Stimulated activated CD8-positive, alpha-beta memory T cell treated with anti-CD3 and anti-CD28 coated beads, Interleukin-4, amount 100 ng/mL, for 24 hours (primary cell): ENCODE measurements around the gene IFNAR2.
"Not testable (repeated sequence)": the region's sequence is repeated elsewhere in the genome, so short reads cannot be mapped to it uniquely, and the experiment has no call there.

ENCODE experiments used
- DNase-seq: peaks from one replicate; pipeline ENCODE4 v3.0.0-alpha.2; 2020; ENCODE audit warnings: low read depth

The IFNAR2 gene

GRCh38 chr21:33217138-33217520 lies 12.6 kb upstream of the IFNAR2 start:
- no peak for DNase-seq

- DNase-seq = no peak
Measured at GRCh38 chr21:33219300-33219699, 10.4 kb upstream of the IFNAR2 start.

GRCh38 chr21:33219954-33220353 lies 9.8 kb upstream of the IFNAR2 start:
- DNase-seq = no peak

- DNase-seq = not testable (repeated sequence)
Measured at GRCh38 chr21:33225376-33225775, 4.4 kb upstream of the IFNAR2 start.

- DNase-seq = no peak
Measured at GRCh38 chr21:33228455-33228854, 1.3 kb upstream of the IFNAR2 start.

- DNase-seq = no peak
Measured at GRCh38 chr21:33229099-33229783, 497 bp upstream of the IFNAR2 start.

DNA sequence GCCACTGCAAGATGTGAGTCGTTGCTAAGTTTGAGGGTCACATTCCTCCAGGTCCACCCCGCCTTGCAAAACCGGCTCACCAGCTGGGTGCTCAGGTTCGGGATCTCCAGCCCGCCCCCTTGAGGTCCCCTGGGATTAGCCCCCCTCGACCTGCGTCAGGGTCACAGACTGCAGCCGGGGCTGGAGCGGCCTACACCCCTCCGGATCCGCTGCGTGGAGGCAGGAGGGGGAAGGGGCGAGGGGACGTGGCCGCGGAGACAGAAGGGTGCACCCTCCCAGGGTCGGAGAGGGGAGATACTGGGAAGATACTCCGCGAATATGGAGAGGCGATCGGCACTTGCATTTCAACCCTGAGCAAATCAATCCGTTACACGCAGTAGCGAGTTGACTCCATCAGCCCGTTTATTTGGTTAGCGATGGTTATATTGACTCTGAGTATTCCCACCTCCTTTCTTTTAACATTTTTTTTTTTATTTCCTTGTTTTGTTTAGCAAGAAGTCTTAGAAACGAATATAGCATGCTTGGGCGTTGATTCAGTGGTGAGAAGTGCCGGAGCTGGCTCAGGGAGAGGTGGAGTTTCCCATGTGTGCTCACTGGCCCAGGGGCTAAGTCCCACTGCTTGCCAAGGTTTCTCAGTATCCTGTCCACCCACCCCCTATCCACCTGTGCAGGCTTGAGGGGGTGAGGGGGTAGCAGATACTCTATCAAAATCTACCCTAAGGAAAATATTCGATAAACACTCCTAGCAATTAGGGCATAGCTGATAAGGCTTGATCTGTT lies 997 bp downstream of the IFNAR2 start:
- DNase-seq = no peak

- no peak for DNase-seq
Measured at GRCh38 chr21:33231526-33231925, 1.8 kb downstream of the IFNAR2 start.

DNA sequence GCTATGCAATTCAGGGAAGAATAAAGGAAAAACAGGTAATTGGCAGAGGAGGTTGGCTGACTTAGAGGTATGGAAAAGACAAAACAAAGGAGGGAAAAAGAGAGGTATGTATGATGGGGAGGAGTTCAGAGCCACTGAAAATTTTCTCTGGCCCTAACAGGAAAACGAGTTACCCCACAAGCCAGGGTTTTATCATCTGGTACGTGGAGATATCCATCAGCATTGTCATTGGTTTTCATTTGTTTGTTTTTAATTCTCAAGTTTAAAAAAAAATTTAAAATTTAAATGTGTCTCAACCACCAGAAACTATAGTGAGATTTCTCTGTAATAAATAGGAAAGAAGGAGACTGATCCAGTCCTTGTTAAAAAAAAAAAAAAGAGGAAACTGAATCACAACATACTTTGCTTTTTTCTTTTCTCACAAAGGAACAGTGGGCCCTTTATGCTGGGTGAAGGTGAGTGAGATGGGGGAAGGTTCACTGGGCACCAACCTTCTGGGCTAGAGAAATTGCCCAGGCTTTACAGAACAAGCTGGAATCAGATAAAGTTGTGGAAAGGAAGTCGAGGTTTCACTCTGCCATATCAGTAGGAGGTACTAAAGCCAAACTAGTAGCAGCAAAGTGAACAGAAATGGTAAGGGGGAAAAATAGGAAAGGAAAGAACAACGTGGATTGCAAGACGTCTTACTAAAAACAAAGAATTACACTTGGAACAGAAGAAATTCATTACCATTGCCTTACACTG lies 2.7 kb downstream of the IFNAR2 start:
- no peak for DNase-seq

DNA sequence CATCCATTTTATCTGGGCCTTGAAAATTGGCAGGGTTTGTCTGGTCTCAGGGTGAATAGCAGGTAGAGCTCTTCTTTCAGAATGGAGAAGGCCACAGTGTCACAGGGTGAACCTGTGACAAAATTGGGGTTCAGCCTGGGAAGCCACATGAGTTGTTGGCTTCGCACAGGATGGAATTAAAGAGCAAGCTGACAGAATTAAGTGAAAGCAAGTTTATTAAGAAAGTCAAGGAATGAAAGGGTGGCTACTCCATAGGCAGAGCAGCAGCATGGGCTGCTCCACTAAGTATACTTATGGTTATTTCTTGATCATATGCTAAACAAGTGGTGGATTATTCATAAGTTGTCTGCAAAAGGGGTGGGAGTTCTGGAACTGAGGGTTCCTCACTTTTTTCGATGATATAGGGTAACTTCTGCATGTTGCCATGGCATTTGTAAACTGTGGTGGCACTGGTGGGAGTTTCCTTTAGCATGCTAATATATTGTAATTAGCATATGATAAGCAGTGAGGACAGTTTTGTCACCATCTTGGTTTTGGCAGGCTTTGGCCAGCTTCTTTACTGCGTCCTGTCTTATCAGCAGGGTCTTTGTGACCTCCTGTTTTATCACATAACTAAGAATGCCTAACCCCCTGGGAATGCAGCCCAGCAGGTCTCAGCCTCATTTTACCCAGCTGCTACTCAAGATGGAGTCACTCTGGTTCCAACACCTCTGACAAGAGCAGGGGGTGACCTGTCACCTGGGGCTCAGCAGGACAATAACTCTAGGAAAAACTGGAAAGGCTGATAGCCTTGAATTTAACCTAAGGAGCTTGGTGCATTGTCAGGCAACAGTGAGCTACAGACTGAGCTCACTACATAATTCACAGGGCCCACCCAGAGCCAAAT lies 5.1 kb downstream of the IFNAR2 start:
- DNase-seq = no peak

DNA sequence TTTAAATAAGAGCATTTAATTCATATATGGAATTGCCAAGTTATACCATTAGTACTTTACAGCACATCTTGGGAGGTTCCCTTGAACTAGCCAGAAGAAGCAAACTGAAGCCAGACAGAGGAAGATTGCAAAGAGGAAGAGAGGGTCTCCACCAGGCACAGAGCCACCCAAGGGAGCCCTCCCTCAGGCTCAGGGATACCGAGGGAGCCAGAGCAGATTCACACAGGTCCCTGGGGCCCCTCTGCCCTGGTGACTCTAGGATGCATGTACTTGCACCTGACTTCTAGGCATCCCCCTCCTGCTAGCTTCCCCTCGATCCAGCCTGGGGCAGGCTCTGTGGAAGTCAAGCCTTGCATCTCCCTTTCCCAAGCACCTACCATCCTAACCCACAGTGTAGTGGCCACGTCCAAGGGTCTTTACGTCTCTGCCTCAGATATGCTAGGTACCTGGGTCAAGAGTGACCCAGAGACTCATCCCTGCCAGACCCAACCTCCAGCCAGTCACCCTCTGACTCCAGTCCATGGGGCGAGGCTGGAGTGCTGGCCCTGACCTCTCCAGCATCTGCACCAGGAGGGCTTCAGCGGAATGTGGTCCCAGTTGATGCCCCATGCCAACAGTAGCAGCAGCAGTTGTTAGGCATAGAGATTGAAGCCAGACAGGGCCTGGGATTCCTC lies 6.4 kb downstream of the IFNAR2 start:
- no peak for DNase-seq

GRCh38 chr21:33236766-33237165 lies 7.0 kb downstream of the IFNAR2 start:
- no peak for DNase-seq

GRCh38 chr21:33237486-33237885 lies 7.7 kb downstream of the IFNAR2 start:
- DNase-seq = no peak

GRCh38 chr21:33238146-33238545 lies 8.4 kb downstream of the IFNAR2 start:
- no peak for DNase-seq

DNA sequence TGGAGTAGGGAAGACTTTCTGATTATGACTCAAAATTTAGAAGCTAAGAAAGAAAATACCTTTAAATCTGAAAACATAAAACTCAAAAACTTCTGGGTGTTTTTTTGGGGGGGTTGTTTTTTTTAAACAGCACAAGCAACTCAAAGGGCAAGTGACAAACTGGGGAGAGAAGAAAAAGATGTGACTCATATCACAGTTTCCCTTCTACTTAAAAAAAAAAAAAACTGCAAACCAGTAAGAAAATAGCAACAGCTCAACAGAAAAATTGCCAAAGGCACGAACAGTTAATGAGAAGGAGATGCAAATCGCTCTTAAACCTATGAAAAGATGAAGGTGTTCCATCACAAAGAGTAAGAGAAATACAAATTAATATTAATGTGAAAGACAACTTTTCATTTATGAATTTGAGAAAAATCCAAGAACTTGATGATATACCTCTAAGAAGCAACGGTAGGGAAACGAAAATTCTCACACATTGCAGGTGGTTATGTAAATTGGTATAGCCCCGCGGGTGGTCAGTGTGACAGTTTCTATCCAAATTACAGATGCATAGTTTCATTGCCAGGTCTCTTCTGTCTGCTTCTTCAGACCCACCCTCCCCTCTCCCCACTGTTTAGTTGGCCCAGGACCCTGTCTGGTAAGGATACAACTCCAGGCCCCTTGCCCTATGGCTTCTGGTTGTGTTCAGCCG lies 9.0 kb downstream of the IFNAR2 start:
- DNase-seq = no peak

- not testable (repeated sequence) for DNase-seq
Measured at GRCh38 chr21:33239559-33240127, 9.9 kb downstream of the IFNAR2 start.

DNA sequence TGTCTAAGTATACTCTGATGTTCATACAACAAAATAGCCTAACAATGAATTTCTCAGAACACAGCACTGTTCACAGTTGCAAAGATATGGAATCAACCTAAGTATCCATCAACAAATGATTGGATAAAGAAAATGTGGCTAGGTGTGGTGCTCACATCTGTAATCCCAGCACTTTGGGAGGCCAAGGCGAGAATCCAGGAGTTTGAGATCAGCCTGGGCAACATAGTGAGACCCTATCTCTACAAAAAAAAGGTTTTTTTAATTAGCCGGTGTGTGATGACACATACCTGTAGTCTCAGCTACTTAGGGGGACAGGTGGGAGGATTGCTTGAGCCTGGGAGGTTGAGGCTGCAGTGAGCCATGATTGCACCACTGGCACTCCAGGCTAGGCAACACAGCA lies 10.7 kb downstream of the IFNAR2 start:
- no peak for DNase-seq

DNA sequence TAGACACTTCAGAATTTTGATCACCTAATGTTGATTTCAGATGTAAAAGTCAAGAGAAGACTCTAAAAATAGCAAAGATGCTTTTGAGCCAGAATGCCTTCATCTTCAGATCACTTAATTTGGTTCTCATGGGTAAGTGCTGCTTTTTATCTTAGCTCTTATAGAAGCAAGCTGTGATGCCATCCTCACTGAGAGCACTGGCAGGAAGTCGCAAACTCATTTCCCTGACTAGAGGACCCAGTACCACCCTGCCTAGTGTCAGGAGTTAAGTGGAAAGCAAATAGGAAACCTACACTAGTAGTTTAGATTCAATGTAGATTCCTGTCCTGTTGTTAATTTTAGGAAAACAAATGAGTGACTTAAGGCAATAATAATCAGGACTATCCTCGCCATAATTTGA lies 12.1 kb downstream of the IFNAR2 start:
- no peak for DNase-seq

GRCh38 chr21:33242846-33243245 lies 13.1 kb downstream of the IFNAR2 start:
- DNase-seq = not testable (repeated sequence)

DNA sequence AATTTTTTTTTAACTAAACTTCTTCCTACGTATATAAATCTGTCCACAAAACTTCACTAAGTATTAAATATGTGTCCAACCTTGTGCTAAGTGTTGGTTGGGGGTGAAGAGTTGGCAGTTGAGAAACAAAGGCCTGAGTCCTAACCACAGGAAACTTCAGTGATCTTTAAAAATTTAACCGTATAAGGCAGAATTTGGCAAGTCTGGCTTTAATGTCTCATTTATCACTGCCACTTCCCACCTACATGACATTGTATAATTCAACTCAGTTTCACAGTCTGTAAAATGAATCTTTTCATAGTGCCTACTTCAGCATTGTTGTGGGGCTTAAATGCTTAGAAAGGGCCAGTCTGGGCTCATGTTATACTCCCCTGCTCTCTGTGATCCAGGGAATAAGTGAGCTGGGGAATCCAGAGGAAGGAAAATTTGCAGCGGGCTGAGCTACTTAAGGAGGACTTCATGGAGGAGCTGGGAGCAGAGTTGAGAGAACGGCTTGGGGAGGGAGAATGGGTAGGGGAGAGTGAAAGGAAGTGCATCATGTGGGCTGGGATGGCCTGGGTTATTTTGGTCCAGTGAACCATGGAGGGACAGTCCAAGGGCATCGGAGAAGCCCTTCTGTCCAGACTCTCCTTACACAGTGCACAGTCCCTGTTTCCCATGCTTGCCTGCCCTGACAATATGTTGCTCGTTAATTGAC lies 14.5 kb downstream of the IFNAR2 start:
- DNase-seq = no peak
